SK-N-SH (cell line): Measurements from ENCODE around the gene PDE9A. TPM values are rescaled to one million over a fixed set of nuclear protein-coding genes. Genes with fewer than 3 reads are reported as not detected.
"Not testable (repeated sequence)": the region's sequence is repeated elsewhere in the genome, so short reads cannot be mapped to it uniquely, and the experiment has no call there.

Source experiments
- CTCF ChIA-PET: fragments of 300-600, 350-600 bp; formaldehyde crosslinking; extraction: SDS; loops from one replicate; lab custom pipeline; 2021; lab: Yijun Ruan, JAX
- POLR2A ChIA-PET: fragments of 350-600 bp; sonication (Branson Sonifier 250); formaldehyde crosslinking; extraction: SDS; loops from one replicate; lab custom pipeline; 2020; ENCODE audit warnings: antibody characterized with exemption, inconsistent platforms; lab: Yijun Ruan, JAX
- DNase-seq: peaks from one replicate; pipeline ENCODE4 v3.0.0; 2012
- H2AFZ ChIP-seq: fragments of 200-600 bp; sonication (generic); 2 replicates; pipeline ENCODE4 v1.8.1; 2016; ENCODE audit warnings: antibody characterized with exemption, mild to moderate bottlenecking, low read depth
- H3F3A ChIP-seq: fragments of 200-600 bp; sonication (generic); replicated peaks from 2 replicates; pipeline ENCODE3; 2016; ENCODE audit warnings: antibody characterized with exemption, mild to moderate bottlenecking; ENCODE audit not compliant: insufficient read depth
- H3K27ac ChIP-seq, 2 experiments: fragments of 200-500 bp in 1 of 2; fragments of 200-600 bp in 1 of 2; sonication (Bioruptor generic) in 1 of 2; sonication (generic), shearing (Covaris generic) in 1 of 2; 2 replicates each; pipeline versions ENCODE4 v1.5.1 to v1.6.1; 2014 to 2016; ENCODE audit warnings: low read depth in 2 of 2, inconsistent platforms in 1 of 2, low read length in 1 of 2, mild to moderate bottlenecking in 1 of 2, mixed read lengths in 1 of 2
- H3K27me3 ChIP-seq: fragments of 200-600 bp; sonication (generic), shearing (Covaris generic); 2 replicates; pipeline ENCODE4 v1.6.1; 2016; ENCODE audit warnings: mixed run types; ENCODE audit not compliant: insufficient read depth
- H3K36me3 ChIP-seq, 2 experiments: fragments of 200-500 bp in 1 of 2; fragments of 200-600 bp in 1 of 2; sonication (Bioruptor generic) in 1 of 2; sonication (generic) in 1 of 2; replicated peaks in 1 of 2; 2 replicates each; pipeline versions ENCODE3 to v1.5.1; 2014 to 2016; ENCODE audit warnings: low read length in 1 of 2, mild to moderate bottlenecking in 1 of 2; ENCODE audit not compliant: insufficient read depth in 2 of 2, control insufficient read depth in 1 of 2
- H3K4me1 ChIP-seq, 2 experiments: fragments of 200-500 bp in 1 of 2; fragments of 200-600 bp in 1 of 2; sonication (Bioruptor generic) in 1 of 2; sonication (generic), shearing (Covaris generic) in 1 of 2; 2 replicates each; pipeline versions ENCODE4 v1.5.1 to v1.6.1; 2014 to 2016; ENCODE audit warnings: low read depth in 1 of 2, low read length in 1 of 2, mixed run types in 1 of 2; ENCODE audit not compliant: insufficient read depth in 2 of 2, control insufficient read depth in 1 of 2
- H3K4me2 ChIP-seq: fragments of 200-600 bp; sonication (generic), shearing (Covaris generic); 2 replicates; pipeline ENCODE4 v1.6.1; 2017; ENCODE audit warnings: mixed run types
- H3K4me3 ChIP-seq, 2 experiments: fragments of 200-500 bp in 1 of 2; fragments of 200-600 bp in 1 of 2; sonication (Bioruptor generic) in 1 of 2; sonication (generic), shearing (Covaris generic) in 1 of 2; 2 replicates each; pipeline versions ENCODE4 v1.5.1 to v1.8.1; 2014 to 2016; ENCODE audit warnings: low read depth in 2 of 2, inconsistent platforms in 1 of 2, low read length in 1 of 2, mild to moderate bottlenecking in 1 of 2, mixed read lengths in 1 of 2, moderate library complexity in 1 of 2
- H3K79me2 ChIP-seq: fragments of 200-600 bp; sonication (generic); 2 replicates; pipeline ENCODE4 v1.8.1; 2017; ENCODE audit warnings: mild to moderate bottlenecking; ENCODE audit not compliant: insufficient read depth
- H3K9ac ChIP-seq: fragments of 200-600 bp; sonication (generic); 2 replicates; pipeline ENCODE4 v1.6.1; 2017; ENCODE audit warnings: mixed run types
- H3K9me2 ChIP-seq: fragments of 200-600 bp; sonication (generic); 2 replicates; pipeline ENCODE4 v1.6.1; 2017; ENCODE audit warnings: mixed run types
- H3K9me3 ChIP-seq: fragments of 200-600 bp; sonication (generic); 2 replicates; pipeline ENCODE4 v1.6.1; 2017; ENCODE audit warnings: mixed run types, mild to moderate bottlenecking, moderate library complexity
- H4K20me1 ChIP-seq: fragments of 200-600 bp; sonication (generic); 2 replicates; pipeline ENCODE4 v1.6.1; 2017; ENCODE audit warnings: mild to moderate bottlenecking, mixed run types; ENCODE audit not compliant: insufficient read depth
- CHD2 ChIP-seq: fragments of 150-350 bp; IDR thresholded peaks from 2 replicates; pipeline ENCODE4 v1.6.1; 2018; ENCODE audit warnings: low read length; ENCODE audit not compliant: partially characterized antibody
- CTCF ChIP-seq: fragments of 200-600 bp; sonication (generic); IDR thresholded peaks from 2 replicates; pipeline ENCODE4 v1.6.1; 2017; ENCODE audit warnings: antibody characterized with exemption, mild to moderate bottlenecking, moderate library complexity
- EP300 ChIP-seq, 2 experiments: IDR thresholded peaks; 2 replicates each; pipeline versions ENCODE4 v1.4.0 to v1.6.1; 2012; ENCODE audit warnings: borderline replicate concordance in 1 of 2, low read depth in 1 of 2, low read length in 1 of 2
- EZH2phosphoT487 ChIP-seq: fragments of 200-600 bp; sonication (generic); IDR thresholded peaks from 2 replicates; pipeline ENCODE4 v1.6.1; 2017; ENCODE audit warnings: low read depth, mixed run types, mild to moderate bottlenecking, antibody characterized with exemption, moderate library complexity, borderline replicate concordance
- FOSL2 ChIP-seq: IDR thresholded peaks from 2 replicates; pipeline ENCODE4 v1.4.0; 2012; ENCODE audit warnings: low read depth, mild to moderate bottlenecking, moderate library complexity, borderline replicate concordance
- FOXM1 ChIP-seq: IDR thresholded peaks from 2 replicates; pipeline ENCODE4 v1.4.0; 2012; ENCODE audit warnings: low read depth, mild to moderate bottlenecking
- GABPA ChIP-seq: IDR thresholded peaks from 2 replicates; pipeline ENCODE4 v1.4.0; 2012; ENCODE audit warnings: low read depth, mild to moderate bottlenecking
- GATA2 ChIP-seq: sonication (generic); formaldehyde crosslinking; IDR thresholded peaks from 2 replicates; pipeline ENCODE4 v1.5.0; 2020; ENCODE audit warnings: mild to moderate bottlenecking, missing genetic modification reagents
- JUND ChIP-seq: IDR thresholded peaks from 2 replicates; pipeline ENCODE4 v1.4.0; 2012
- MAX ChIP-seq: IDR thresholded peaks from 2 replicates; pipeline ENCODE4 v1.4.0; 2012; ENCODE audit warnings: low read depth
- MEF2A ChIP-seq: IDR thresholded peaks from 2 replicates; pipeline ENCODE4 v1.4.0; 2012; ENCODE audit warnings: low read depth, borderline replicate concordance
- MXI1 ChIP-seq: IDR thresholded peaks from 2 replicates; pipeline ENCODE4 v1.6.1; 2012; ENCODE audit warnings: mild to moderate bottlenecking, low read depth, low read length, improper control_type of control experiment
- NFIC ChIP-seq: IDR thresholded peaks from 2 replicates; pipeline ENCODE4 v1.4.0; 2012; ENCODE audit warnings: borderline replicate concordance
- NRF1 ChIP-seq: IDR thresholded peaks from 2 replicates; pipeline ENCODE4 v1.6.1; 2012; ENCODE audit warnings: low read depth, mild to moderate bottlenecking, low read length
- RCOR1 ChIP-seq: fragments of 150-350 bp; IDR thresholded peaks from 2 replicates; pipeline ENCODE4 v1.6.1; 2017; ENCODE audit warnings: antibody characterized with exemption, low read length
- REST ChIP-seq: IDR thresholded peaks from 2 replicates; pipeline ENCODE4 v1.6.1; 2012; ENCODE audit warnings: mild to moderate bottlenecking, low read depth, low read length, moderate library complexity
- RFX5 ChIP-seq: IDR thresholded peaks from 2 replicates; pipeline ENCODE4 v1.6.1; 2012; ENCODE audit warnings: mild to moderate bottlenecking, improper control_type of control experiment, low read length
- TCF12 ChIP-seq: IDR thresholded peaks from 2 replicates; pipeline ENCODE4 v1.4.0; 2012
- YY1 ChIP-seq: IDR thresholded peaks from 2 replicates; pipeline ENCODE4 v1.4.0; 2012; ENCODE audit warnings: low read depth, mild to moderate bottlenecking
- ZBTB33 ChIP-seq: IDR thresholded peaks from 2 replicates; pipeline ENCODE4 v1.4.0; 2012; ENCODE audit warnings: low read depth, borderline replicate concordance
- WGBS: methylation state at CpG from one replicate; pipeline ENCODE4 v1.1.6; 2017; ENCODE audit warnings: low lambda C conversion rate; 5-methylcytosine and 5-hydroxymethylcytosine counted together
- polyA plus RNA-seq, 3 experiments: library from polyadenylated mRNA; depleted of rRNA; stranded (reverse); fragments of >200 nt; gene quantifications; 2 replicates each; pipeline ENCODE4 v1.2.3, GENCODE V29; 2012

PDE9A gene
- polyA plus RNA-seq, 1 of the 3 experiments (the other 2 are of a cell fraction), result 0.28 TPM

- no peak overlapping the region for H3K4me2 ChIP-seq
- H3K27me3 ChIP-seq, result no peaks in the 10 kb centered on the region; the same call in 1 of the 2 replicates
- H3K79me2 ChIP-seq, result no peaks in the 10 kb centered on the region
- CTCF ChIA-PET, result no interaction called here
- H4K20me1 ChIP-seq, result no peaks in the 10 kb centered on the region
- DNase-seq, result no peak
- no peak overlapping the region for H3K27ac ChIP-seq
- H3K4me1 ChIP-seq, result no peaks in the 10 kb centered on the region
- POLR2A ChIA-PET, result no interaction called here
- no peaks in the 10 kb centered on the region for H3K9me2 ChIP-seq
- H3K36me3 ChIP-seq, result no peaks in the 10 kb centered on the region
- no peaks in the 10 kb centered on the region for H3K9me3 ChIP-seq
- H2AFZ ChIP-seq, result no peak overlapping the region
- TF ChIP-seq RCOR1, result no peak
- no peak for TF ChIP-seq JUND
- no peak for TF ChIP-seq REST
- TF ChIP-seq MXI1, result no peak
- TF ChIP-seq GATA2 (CRISPR knock-in tag), result no peak
- no peak for TF ChIP-seq TCF12
- no peak for TF ChIP-seq NRF1
- no peak for TF ChIP-seq ZBTB33
- no peak for TF ChIP-seq MAX
- TF ChIP-seq RFX5, result no peak
- TF ChIP-seq CHD2, result no peak
- no peak for TF ChIP-seq NFIC
- no peak for TF ChIP-seq MEF2A
- TF ChIP-seq GABPA, result no peak
- no peak for TF ChIP-seq FOSL2
- TF ChIP-seq FOXM1, result no peak
- no peak for TF ChIP-seq EZH2phosphoT487
- TF ChIP-seq YY1, result no peak
- TF ChIP-seq EP300 (IDR thresholded peaks at IDR 0.05; ENCODE audit: borderline replicate concordance in 1 of 2, low read depth in 1 of 2, low read length in 1 of 2), result no peak
- no peak for TF ChIP-seq CTCF
- WGBS, result 83% methylated on average over 5 of the region's 5 CpGs
- H3K9ac ChIP-seq, result no peak overlapping the region
- H3F3A ChIP-seq, result no peaks in the 10 kb centered on the region
- no peak overlapping the region for H3K4me3 ChIP-seq
These were observed 146.5 kb downstream of the PDE9A start for GRCh38 chr21:42799948-42800347.

GRCh38 chr21:42801616-42802015 lies 148.2 kb downstream of the PDE9A start:
- H3K9me3 ChIP-seq, H3K79me2 ChIP-seq, POLR2A ChIA-PET, H3K4me3 ChIP-seq, H3K27me3 ChIP-seq, H3K36me3 ChIP-seq, H3K4me2 ChIP-seq, H3K4me1 ChIP-seq, H3K9ac ChIP-seq, H2AFZ ChIP-seq, H3K27ac ChIP-seq, H3F3A ChIP-seq, H3K9me2 ChIP-seq, CTCF ChIA-PET, H4K20me1 ChIP-seq, DNase-seq: not testable (repeated sequence)
- 78% methylated on average over 6 of the region's 6 CpGs for WGBS
